GM12878 (cell line): ENCODE data around the gene UNC45A. TPM values are rescaled to one million over a fixed set of nuclear protein-coding genes. Genes with fewer than 3 reads are reported as not detected.

ENCODE experiments used
- ATAC-seq: fragments of 200-7000 bp; cut with Tn5 transposase; 3 replicates; pipeline ENCODE4 v1.9.1; 2020; ENCODE audit warnings: mild to moderate bottlenecking, moderate library complexity
- BruUV-seq: library from RNA; stranded (reverse); fragments of 400-500 nt; replicated peaks from 2 replicates; lab custom pipeline; 2021; lab: Mats Ljungman, UMichigan
- CTCF ChIA-PET: fragments of 300-600 bp; sonication (Branson Sonifier 250); formaldehyde crosslinking; extraction: SDS; loops from one replicate; lab custom pipeline; 2021; ENCODE audit warnings: inconsistent platforms; lab: Yijun Ruan, JAX
- POLR2A ChIA-PET: fragments of 350-600 bp; formaldehyde crosslinking; extraction: SDS; loops from one replicate; lab custom pipeline; 2021; ENCODE audit warnings: inconsistent platforms; lab: Charles Lee
- RAD21 ChIA-PET: fragments of 300-600 bp; sonication (Branson Sonifier 250); formaldehyde crosslinking; loops from one replicate; lab custom pipeline; 2023; ENCODE audit warnings: antibody characterized with exemption; ENCODE audit not compliant: unreplicated experiment; lab: Charles Lee
- SMC1A ChIA-PET: fragments of 300-600 bp; sonication (Branson Sonifier 250); formaldehyde crosslinking; loops from one replicate; lab custom pipeline; 2023; ENCODE audit not compliant: unreplicated experiment, uncharacterized antibody; lab: Charles Lee
- DNase-seq: peaks from one replicate; pipeline ENCODE4 v3.0.0-alpha.2; 2011; ENCODE audit warnings: low read depth, low spot score
- FAIRE-seq: peaks from 3 replicates; lab custom pipeline; 2011; peaks lifted over from hg19 to GRCh38; lab: Jason Lieb, UNC
- H2AFZ ChIP-seq: 2 replicates; pipeline ENCODE4 v1.6.0; 2011; ENCODE audit warnings: low read depth, low read length, control low read depth; ENCODE audit not compliant: control insufficient read depth
- H3K27ac ChIP-seq: 2 replicates; pipeline ENCODE4 v1.5.1; 2011; ENCODE audit warnings: control low read depth; ENCODE audit not compliant: control insufficient read depth, insufficient read depth
- H3K27me3 ChIP-seq, 2 experiments: replicated peaks in 1 of 2; 2 replicates each; pipeline versions ENCODE4 v1.6.0 to v1.6.1; 2011; ENCODE audit warnings: low read length in 1 of 2; ENCODE audit not compliant: control insufficient read depth in 2 of 2, insufficient read depth in 2 of 2
- H3K36me3 ChIP-seq, 2 experiments: 2 replicates each; pipeline ENCODE4 v1.5.1; 2011; ENCODE audit warnings: low read length in 1 of 2; ENCODE audit not compliant: control insufficient read depth in 2 of 2, insufficient read depth in 2 of 2
- H3K4me1 ChIP-seq: 2 replicates; pipeline ENCODE4 v1.6.1; 2011; ENCODE audit warnings: mild to moderate bottlenecking, low read length, moderate library complexity, mixed read lengths; ENCODE audit not compliant: control insufficient read depth, insufficient read depth
- H3K4me2 ChIP-seq: 2 replicates; pipeline ENCODE4 v1.6.0; 2011; ENCODE audit warnings: control low read depth; ENCODE audit not compliant: control insufficient read depth, insufficient read depth
- H3K4me3 ChIP-seq: fragments of 200-600 bp; sonication (generic); 2 replicates; pipeline ENCODE4 v1.5.1; 2016
- H3K79me2 ChIP-seq: 2 replicates; pipeline ENCODE4 v1.6.0; 2011; ENCODE audit warnings: low read length; ENCODE audit not compliant: control insufficient read depth, insufficient read depth
- H3K9ac ChIP-seq: 2 replicates; pipeline ENCODE4 v1.8.0; 2011; ENCODE audit warnings: low read length, control low read depth, mixed read lengths; ENCODE audit not compliant: control insufficient read depth, insufficient read depth
- H3K9me3 ChIP-seq: replicated peaks from 3 replicates; pipeline ENCODE4 v1.5.1; 2011; ENCODE audit warnings: mild to moderate bottlenecking, low read length; ENCODE audit not compliant: control insufficient read depth, insufficient read depth
- H4K20me1 ChIP-seq: 2 replicates; pipeline ENCODE4 v1.6.0; 2011; ENCODE audit not compliant: control insufficient read depth, insufficient read depth
- BMI1 ChIP-seq: fragments of 450-650 bp; IDR thresholded peaks from 2 replicates; pipeline ENCODE4 v1.6.1; 2016; ENCODE audit warnings: mild to moderate bottlenecking, moderate library complexity, borderline replicate concordance
- CBFB ChIP-seq: IDR thresholded peaks from 2 replicates; pipeline ENCODE4 v1.6.1; 2016; ENCODE audit warnings: antibody characterized with exemption, low read depth
- DPF2 ChIP-seq: fragments of 450-650 bp; IDR thresholded peaks from 2 replicates; pipeline ENCODE4 v1.6.1; 2017; ENCODE audit warnings: mild to moderate bottlenecking
- E2F4 ChIP-seq: IDR thresholded peaks from 2 replicates; pipeline ENCODE4 v1.6.1; 2012; ENCODE audit warnings: low read depth, low read length, improper control_type of control experiment
- HDAC6 ChIP-seq: fragments of 200-600 bp; sonication (generic); IDR thresholded peaks from one replicate; pipeline ENCODE4 v1.8.0; 2017; ENCODE audit warnings: antibody characterized with exemption; ENCODE audit not compliant: unreplicated experiment
- IRF3 ChIP-seq: fragments of 450-650 bp; IDR thresholded peaks from 2 replicates; pipeline ENCODE4 v1.6.1; 2014; ENCODE audit warnings: mild to moderate bottlenecking
- MEF2A ChIP-seq: IDR thresholded peaks from 2 replicates; pipeline ENCODE4 v1.6.1; 2011; ENCODE audit warnings: low read depth, mild to moderate bottlenecking, low read length, moderate library complexity; ENCODE audit not compliant: insufficient read depth
- NR2C2 ChIP-seq: IDR thresholded peaks from 2 replicates; pipeline ENCODE4 v1.6.1; 2011; ENCODE audit warnings: borderline replicate concordance, low read depth; ENCODE audit not compliant: control insufficient read depth, insufficient read length
- NR2F1 ChIP-seq: fragments of 450-650 bp; conservative IDR thresholded peaks from 2 replicates; pipeline ENCODE4 v1.6.1; 2017; ENCODE audit warnings: mild to moderate bottlenecking
- RAD51 ChIP-seq: fragments of 450-650 bp; IDR thresholded peaks from 2 replicates; pipeline ENCODE4 v1.6.1; 2016; ENCODE audit warnings: moderate library complexity, mild to moderate bottlenecking, inconsistent platforms
- RBBP5 ChIP-seq: fragments of 200-600 bp; sonication (generic); conservative IDR thresholded peaks from 2 replicates; pipeline ENCODE4 v1.6.1; 2016
- RCOR1 ChIP-seq: conservative IDR thresholded peaks from 2 replicates; pipeline ENCODE4 v1.6.1; 2012; ENCODE audit warnings: low read depth, low read length, improper control_type of control experiment
- RUNX3 ChIP-seq: IDR thresholded peaks from 2 replicates; pipeline ENCODE4 v1.6.1; 2012; ENCODE audit warnings: low read length, inconsistent platforms
- SMAD5 ChIP-seq: IDR thresholded peaks from 2 replicates; pipeline ENCODE4 v1.6.1; 2016; ENCODE audit warnings: antibody characterized with exemption, low read depth
- TARDBP ChIP-seq: IDR thresholded peaks from 2 replicates; pipeline ENCODE4 v1.6.1; 2016; ENCODE audit warnings: borderline replicate concordance
- ZBED1 ChIP-seq: IDR thresholded peaks from 2 replicates; pipeline ENCODE4 v1.6.1; 2016; ENCODE audit warnings: borderline replicate concordance
- ZSCAN29 ChIP-seq: fragments of 450-650 bp; IDR thresholded peaks from 2 replicates; pipeline ENCODE4 v1.6.1; 2017; ENCODE audit warnings: mild to moderate bottlenecking, moderate library complexity
- ZZZ3 ChIP-seq: IDR thresholded peaks from 2 replicates; pipeline ENCODE4 v1.6.1; 2011; ENCODE audit warnings: low read depth; ENCODE audit not compliant: control insufficient read depth, insufficient read length
- WGBS: methylation state at CpG from one replicate; pipeline ENCODE4 v1.1.6; 2016; ENCODE audit warnings: low lambda C conversion rate; ENCODE audit not compliant: insufficient replicate concordance, insufficient coverage; ENCODE audit errors: missing lambda C conversion rate; 5-methylcytosine and 5-hydroxymethylcytosine counted together
- in situ Hi-C: fragments of 300-500 bp; cut with MboI; formaldehyde crosslinking; loops from 9 replicates; pipeline ENCODE4 v1.14.3; 2018; ENCODE audit warnings: mixed read lengths
- intact Hi-C: fragments of 100-400 bp; cut with micrococcal nuclease; formaldehyde crosslinking; loops from one replicate; pipeline ENCODE4 v1.14.2; 2022; ENCODE audit not compliant: unreplicated experiment
- polyA plus RNA-seq, 11 experiments: library from polyadenylated mRNA; depleted of rRNA in 4 of 11; unstranded in 6 of 11; stranded (reverse) in 5 of 11; fragments of >200 nt; fragmentation: Nextera tagmentation in 4 of 11; fragmentation: Illumina TruSeq in 1 of 11; extraction: Ambion mirVana in 4 of 11; extraction: Trizol in 1 of 11; gene quantifications; 1 replicate in 1 of 11; 2 replicates in 10 of 11; pipeline versions ENCODE4 v1.2.1 to v1.2.3, GENCODE V29; 2011 to 2016; ENCODE audit warnings: inconsistent platforms in 2 of 11, missing spikeins in 2 of 11, low read depth in 1 of 11
- total RNA-seq, 4 experiments: library from RNA; depleted of rRNA in 3 of 4; stranded (reverse); fragments of >200 nt in 3 of 4; fragmentation: Illumina TruSeq in 1 of 4; extraction: Trizol in 1 of 4; gene quantifications; 2 replicates each; pipeline versions ENCODE4 v1.2.1 to v1.2.3, GENCODE V29; 2013 to 2021

Gene UNC45A
- total and polyA plus RNA-seq, 10 of the 15 experiments (the other 5 are each of a cell fraction or from before 2014, with no cell fraction given) = 10.3 to 57.8 (median 40.5) TPM

DNA sequence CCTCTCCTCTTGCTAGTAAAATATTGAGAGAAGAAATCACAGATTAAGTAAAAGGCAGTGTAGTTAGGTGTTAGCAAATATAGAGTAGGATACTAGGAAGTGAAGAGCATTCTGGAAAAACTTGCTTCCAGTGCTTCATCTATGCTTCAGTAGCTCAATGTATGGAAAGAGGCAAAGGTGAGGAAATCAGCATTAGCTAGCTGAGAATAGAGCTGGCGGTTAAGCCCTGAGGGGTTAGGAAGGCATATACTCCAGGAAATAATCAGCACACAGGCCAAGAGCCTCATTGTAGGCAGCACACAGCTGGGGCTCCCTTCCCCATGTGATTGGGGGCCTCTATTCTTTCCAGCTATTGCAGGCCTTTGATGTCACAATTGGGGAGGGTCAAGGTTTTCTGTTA lies 33.3 kb downstream of the UNC45A start:
- ChIA-PET SMC1A (interaction anchor here (1.0 kb wide), 1 partner anchor 15 kb away, joined by 3 read pairs; no protein-coding TSS in a partner anchor), CTCF (interaction anchor here (1.3 to 2.6 kb wide), 3 partner anchors 13 to 65 kb away, joined by 3 to 12 read pairs (median 4); partner anchors contain the start of gene RCCD1), RAD21 (interaction anchor here (0.9 kb wide), 1 partner anchor 19 kb away, joined by 3 read pairs; no protein-coding TSS in a partner anchor), POLR2A (interaction anchor here (0.6 to 1.1 kb wide), 2 partner anchors 13 to 25 kb away, joined by 3 to 4 read pairs; no protein-coding TSS in a partner anchor)
- in situ Hi-C loops (loop anchor here (25.0 kb wide), 1 partner anchor 1381 kb away; the partner anchor contains the start of gene TICRR), intact Hi-C loops (no loop called here)
- TF ChIP-seq RCOR1 (no peak), ZBED1 (no peak), DPF2 (no peak), HDAC6 (no peak), ZSCAN29 (no peak), IRF3 (no peak), SMAD5 (no peak), RUNX3 (no peak), RBBP5 (no peak), NR2C2 (no peak), RAD51 (no peak), BMI1 (no peak), E2F4 (no peak), MEF2A (no peak), TARDBP (no peak), NR2F1 (no peak), ZZZ3 (no peak), CBFB (no peak)
- Histone ChIP-seq H3K4me1 (no peaks in the 10 kb centered on the region), H3K36me3 (peaks cover 32 to 49% of the 10 kb centered on the region in 2 experiments), H3K27ac (no peak overlapping the region), H3K79me2 (no peaks in the 10 kb centered on the region), H3K4me2 (no peak overlapping the region), H3K9me3 (no peaks in the 10 kb centered on the region), H4K20me1 (no peaks in the 10 kb centered on the region), H3K9ac (no peak overlapping the region), H2AFZ (no peak overlapping the region), H3K4me3 (no peak overlapping the region), H3K27me3 (no peaks in the 10 kb centered on the region)
- ATAC-seq (no peak), FAIRE-seq (no peak), DNase-seq (no peak)
- BruUV-seq = no TSS peak
- 100% methylated on average over 1 of the region's 1 CpG for WGBS
